Measurements from ENCODE around the gene FIGNL2.

FIGNL2 gene

DNA sequence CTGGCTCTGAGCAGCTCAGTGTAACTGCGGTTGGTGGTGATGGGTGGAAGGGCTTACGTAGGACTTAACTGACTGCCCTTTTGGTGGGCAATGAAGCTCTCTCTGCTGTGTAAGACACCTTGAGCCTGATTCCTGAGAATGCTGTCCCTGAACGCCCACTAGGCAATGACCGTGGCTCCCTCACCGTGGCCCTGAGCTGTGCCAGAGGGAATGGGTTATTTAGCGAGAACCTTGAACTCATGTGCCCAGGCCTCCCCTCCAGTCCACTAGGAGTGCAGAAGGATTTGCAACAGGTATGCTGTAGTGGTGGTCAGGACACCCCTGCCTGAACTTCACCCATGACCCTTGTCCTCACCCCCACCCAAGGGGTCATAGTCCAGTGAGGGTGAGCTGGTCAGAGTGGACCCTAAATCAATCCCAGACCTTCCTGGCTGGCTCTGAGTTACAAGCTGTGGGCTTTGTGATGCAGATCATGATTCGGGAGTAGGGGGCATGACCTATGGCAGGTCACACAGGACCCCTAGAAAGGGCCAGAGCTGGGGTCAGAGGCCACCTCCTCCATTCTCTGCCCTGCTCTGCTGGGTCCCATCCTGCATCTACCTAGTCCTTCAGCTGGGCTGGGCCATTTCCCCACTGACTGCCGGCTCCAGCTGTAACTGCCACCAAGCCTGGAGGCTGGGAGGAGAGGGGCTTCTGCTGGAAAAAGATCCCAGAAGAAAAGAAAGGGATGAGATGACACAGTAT is 24.9 kb upstream of the FIGNL2 start:
- no peak for FAIRE-seq

DNA sequence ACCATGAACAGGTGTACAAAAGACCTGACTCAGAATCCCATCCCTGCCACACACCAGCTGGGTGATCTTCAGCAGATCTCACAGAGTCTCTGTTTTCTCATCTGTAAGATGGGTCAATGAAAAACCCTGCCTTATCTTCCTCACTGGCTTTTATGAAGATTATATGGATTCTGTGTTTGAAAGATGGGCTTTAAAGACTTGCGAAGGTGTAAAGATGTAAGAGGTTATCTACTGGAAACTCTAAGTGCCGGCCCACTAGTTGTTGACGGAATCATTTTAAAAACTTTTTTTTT is 24.1 kb upstream of the FIGNL2 start:
- FAIRE-seq = no peak

DNA sequence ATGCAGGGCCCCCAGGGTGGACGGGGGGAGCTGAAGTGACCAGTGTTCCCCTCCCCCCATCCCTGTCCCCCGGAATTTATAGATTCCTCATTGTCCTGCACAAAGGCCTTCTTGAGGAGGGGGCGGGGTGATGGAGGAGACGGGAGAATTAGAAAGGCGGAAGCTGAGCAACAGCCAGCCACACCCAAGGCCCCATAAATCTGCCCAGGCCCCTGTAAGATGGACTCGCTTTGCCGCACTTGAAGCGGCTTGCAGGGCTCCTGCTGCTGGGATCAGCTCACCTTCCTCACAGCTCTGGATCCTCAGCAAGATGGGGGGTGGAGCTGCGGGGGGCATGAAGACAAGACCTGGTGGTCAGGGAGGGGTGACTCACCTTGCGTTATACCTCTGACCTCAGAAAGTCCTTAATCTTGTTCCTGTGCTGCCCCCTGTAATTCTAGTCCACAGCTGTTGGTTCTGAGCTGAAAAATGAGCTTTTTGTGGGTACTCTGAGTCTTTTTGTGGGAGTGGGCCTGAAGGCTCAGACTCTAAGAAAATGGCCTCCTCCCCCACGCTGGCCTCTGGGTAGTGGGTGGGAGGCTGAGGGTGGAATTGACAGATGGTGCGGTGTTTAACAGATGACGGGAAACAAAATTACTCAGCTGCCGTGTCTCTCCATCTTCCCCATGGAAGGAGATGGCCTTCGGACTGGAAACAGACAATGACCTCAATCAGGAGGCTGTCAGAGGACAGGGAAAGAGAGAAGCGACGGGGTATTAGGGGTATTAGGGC is 23.6 kb upstream of the FIGNL2 start:
- no peak for FAIRE-seq

DNA sequence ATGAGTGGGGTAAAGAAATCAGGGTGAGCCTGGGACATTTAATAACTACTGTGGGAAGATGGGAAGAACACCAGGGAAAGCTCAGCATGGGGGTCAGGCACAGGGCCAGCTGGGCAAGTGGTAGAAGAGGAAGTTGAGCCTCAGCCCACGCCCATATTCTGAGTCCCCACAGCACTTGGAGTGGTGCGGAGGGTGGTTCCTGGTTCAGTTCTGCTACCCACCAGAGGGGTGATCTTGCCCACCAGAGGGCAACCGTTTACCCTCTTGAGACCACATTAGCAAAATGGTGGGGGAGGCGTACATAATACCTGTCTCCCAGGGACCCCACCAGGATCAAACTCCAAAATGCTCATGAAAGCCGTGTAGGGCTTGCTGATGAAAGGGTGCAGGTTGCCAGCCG is 22.6 kb upstream of the FIGNL2 start:
- FAIRE-seq = no peak

DNA sequence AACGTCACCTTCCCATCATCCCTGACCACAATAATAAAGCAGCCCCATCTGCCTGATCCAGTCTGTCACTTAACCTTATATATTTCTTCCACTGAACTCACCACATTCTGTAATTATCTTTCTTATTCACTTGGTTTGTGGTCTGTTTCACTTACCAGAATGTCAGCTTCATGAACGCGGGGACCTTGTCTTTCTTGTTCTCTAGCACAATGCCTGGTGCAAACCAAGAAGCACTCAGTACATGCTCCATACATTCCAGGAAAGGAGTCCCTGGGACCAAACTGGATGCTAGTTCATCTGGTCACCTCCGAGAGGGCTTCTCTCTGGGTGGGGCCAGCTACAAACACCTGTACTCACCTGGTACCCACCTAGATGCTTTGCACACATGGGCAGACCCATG is 22.0 kb upstream of the FIGNL2 start:
- no peak for FAIRE-seq

DNA sequence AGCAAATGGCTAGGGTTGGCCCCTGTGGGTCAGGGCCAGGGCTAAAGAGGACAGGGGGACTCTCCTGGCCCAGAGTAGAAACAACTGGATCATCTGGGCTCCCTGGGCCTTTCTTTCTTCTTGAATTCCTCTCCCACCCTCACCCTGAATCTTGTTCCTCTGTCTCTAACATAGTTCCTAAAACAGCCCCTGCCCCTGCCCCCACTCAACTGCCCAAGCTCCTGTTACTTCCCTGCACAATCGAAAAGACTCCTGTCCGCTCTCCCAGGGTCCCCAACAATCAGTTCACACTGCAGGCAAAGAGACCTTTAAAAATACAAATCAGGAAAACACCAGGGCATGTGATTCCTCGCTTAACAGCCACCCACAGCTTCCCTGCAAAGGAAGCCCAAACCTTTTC is 21.4 kb upstream of the FIGNL2 start:
- peak; percentile 39 for FAIRE-seq

DNA sequence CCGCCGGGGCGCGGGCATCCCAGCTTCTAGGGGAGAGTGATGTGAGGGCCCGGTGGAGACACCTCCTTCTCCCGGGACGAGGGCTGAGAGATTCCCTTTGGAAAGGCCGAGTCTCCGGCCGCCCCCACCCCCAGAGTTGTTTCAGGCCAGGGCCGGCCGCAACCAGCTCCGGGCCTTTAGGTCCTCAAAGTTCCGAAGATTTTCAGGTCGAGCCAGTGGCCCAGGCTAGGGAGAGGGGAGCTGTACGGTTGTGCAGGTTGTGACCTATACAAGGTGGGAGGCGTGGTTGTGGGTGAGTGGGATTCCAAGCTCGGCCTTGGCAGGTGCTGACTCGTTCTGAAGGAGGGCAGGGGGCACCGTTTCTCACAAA is 21.0 kb upstream of the FIGNL2 start:
- no peak for FAIRE-seq

DNA sequence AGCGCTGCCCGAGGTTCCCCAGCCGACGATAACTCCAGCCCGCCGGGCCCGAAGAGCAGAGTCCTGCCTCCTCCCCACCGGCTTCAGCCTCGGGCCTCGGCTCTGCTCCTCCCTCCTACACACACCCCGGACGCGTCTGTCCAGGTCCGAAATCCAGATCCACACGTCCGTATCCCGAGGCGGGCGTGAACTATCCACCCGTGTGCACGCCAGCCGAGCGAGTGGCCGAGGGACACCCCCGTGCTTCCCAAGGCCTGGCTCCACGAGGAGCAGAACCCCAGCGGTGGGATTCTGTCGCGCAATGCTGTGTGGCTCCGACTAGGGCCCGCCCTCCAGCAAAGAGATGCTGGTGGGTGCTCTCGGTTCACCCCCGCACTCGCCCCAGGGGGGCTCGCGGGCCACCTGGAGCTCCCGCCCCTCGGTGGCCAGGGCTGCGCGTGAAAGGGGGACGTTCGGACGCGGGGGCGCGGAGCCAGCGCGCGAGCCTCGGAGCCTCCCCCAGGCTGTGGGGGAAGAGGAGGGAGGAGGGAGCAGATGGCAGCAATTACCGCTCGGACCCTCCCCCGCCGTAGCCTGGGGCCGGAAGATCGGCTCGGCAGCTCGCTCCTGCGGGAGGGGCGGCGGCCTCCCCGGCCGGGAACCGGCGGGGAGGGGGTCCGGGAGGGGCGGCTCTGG is 20.4 kb upstream of the FIGNL2 start:
- no peak for FAIRE-seq

DNA sequence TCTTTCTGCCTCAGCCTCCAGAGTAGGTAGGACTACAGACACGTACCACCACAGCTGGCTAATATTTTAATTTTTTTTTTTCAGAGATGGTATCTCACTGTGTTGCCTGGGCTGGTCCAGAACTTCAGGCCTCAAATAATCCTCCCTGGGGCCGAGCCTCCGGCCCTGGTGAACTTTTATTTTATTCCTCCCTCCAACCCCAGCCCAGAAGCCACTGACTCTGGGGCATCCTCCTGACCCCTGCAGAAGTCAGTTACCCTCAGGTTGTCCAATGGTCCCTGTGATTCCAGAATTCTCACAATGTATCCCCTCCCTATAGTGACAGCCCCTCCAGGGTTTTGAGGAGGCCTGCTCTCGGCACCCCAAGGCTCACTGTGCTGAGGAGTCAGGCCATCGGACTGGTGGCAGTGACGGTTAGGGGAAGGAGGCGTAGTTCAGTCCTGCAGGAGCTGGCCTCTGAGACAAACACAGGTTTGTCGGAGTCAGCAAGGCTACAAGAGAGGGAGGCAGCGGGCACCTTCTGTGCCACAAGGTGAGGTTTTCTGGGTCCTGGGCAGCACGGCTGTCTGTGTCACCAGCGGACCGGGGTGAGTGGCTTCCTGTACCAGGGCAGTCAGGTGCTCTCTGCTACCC is 19.4 kb upstream of the FIGNL2 start:
- no peak for FAIRE-seq

DNA sequence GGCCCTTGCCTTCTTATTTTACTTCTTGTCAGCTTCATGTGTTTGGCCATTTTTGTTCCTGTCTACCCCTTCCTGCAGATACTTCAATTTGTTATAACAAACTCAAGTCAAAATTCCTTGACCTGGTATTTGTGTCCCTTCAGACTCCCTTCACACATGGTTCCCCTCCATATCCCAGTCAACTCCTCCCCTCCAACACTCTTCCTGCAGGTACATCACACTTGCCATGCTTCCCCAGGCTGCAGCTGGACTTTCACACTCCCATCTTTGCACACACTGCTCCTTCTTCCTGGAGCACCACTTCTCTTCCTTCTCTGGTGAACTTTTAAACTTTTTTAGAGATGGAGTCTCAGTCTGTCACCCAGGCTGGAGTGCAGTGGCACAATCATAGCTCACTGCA is 18.9 kb upstream of the FIGNL2 start:
- FAIRE-seq = no peak

DNA sequence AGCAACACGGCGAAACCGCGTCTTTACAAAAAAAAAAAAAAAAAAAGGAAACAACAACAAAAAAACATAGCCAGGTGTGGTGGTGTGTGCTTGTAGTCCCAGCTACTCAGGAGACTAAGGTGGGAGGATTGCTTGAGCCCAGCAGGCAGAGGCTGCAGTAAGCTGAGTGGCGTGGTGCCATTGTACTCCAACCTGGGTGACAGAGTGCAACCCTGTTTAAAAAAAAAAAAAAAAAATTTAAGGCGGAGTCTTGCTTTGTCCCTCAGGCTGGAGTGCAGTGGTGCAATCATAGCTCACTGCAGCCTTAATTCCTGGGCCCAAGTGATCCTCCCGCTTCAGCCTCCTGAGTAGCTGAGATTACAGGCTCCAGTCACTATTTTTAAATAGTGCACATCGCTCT is 18.2 kb upstream of the FIGNL2 start:
- peak; percentile 52 for FAIRE-seq

DNA sequence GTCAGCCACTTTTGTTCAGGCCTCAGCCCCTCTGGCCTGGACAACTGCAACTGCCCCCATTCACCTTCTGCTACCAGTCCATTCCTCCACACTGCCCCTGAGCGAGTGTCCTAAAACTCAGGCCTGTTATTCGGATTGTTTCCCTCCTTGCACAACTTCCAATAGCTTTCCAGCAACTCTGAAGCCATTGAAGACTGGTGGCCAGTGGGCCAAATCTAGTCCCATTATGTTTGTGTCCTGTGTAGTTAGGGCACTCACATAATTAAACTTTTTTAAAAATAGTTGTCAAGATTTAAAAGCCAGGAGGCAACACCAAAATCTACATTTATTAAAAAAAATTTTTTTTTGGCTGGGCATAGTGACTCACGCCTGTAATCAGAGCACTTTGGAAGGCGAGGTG is 17.8 kb upstream of the FIGNL2 start:
- no peak for FAIRE-seq

DNA sequence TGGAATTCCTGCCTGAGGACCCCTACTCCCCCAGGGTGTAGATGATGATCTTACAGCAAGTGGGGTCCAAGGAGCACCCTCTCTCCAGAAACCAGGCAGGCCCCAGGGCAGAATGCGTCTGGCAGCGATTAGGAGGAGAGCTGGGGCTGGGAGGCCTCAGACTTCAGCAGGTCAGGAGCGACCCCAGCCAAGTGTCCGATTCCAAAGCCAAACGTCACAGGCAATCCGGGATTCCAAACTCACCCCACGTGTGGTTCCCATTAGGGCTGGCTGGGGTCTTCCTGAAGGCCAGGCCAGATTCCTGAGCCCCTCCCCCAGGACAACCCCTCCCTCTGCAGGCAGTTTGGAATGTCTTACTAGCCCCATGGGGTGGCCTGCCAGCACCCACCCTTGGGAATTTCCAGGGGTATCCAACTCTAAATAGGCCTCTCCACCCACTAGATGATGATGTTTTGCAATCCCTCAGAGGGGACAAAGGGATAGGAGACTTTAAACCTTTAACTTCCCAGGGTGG is 17.3 kb upstream of the FIGNL2 start:
- peak; percentile 66 for FAIRE-seq

DNA sequence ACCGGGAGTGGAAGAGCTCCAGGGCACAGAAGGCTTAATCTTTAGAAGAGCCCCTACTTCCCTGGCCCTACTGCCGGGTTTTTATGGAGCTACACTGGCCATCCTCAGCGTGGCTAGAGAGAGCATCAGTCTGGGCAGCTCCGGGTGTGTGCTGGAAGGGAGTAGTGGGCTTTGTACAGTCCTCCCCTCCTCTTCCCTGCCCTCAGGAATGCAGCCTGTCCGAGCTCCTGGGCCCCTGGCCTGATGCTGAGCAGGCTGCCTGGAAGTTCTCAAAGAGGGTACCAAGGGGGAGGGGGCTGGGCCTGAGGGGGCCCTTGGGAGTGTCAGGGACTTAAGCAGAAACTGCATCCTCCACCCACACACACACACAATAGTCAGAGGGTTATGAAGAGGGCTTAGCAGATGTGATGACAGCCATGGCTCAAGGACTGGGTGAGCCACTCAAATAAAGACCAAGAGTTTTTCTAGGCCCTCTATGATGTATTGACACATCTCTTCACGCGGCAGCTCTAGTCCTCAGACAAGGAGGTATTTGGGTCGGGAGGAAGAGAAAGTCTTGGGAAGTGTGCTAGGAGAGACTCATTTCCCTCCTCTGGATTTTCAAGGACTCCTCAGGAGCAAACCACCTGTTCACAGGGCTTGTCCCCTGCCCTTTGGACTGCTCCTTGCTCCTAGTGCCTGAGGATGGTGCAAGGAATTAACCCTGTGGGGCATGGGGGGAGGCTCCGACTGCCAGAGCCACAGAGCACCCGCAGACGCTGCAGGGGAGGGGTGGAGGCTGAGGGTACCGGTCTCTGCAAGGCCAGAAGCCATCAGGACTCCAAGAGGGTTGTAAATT is 16.5 kb upstream of the FIGNL2 start:
- FAIRE-seq = peak; percentile 88

DNA sequence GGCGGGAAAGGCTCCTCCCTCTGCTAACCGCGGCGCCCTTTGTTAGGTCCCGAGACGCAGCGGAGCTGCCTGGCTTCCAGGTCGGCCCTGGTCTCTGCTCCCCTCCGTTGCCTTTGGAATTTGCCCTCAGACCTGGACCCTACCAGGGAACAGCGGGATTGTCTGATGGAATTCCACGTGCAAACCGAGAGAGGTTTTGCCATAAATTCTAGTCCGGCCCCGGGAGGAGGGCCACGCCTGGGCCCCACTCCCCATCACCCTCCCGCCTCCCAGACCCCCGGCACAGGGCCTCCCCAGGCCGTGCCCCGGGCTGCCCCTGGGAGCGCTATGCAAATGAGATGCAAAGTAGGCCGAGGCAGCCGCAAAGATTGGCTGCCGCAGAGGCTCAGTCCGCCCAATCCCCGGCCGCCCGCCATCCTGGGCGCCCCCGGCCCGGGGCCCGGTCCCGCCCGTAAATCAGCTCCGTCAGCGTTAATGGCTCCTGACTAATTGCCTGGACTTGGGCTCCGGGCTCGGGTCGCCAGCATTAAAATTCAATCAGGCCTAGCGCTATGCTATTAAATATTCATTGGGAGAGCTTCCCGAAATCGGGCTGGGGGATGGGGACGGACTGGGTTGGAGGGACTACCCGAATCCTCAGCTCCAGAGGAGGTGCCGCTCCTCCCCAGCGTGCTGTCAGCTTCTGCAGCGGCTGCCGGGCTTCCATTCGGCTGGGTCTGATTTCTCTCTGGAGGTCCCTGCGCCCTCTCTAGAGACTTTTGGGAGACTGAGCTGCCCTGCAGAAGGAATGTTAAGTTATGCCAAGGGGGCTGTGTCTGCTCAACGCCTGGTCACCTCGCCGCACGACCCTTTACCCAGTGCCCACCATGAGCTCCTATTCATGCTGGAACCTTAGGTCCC is 15.7 kb upstream of the FIGNL2 start:
- FAIRE-seq = peak; percentile 97

DNA sequence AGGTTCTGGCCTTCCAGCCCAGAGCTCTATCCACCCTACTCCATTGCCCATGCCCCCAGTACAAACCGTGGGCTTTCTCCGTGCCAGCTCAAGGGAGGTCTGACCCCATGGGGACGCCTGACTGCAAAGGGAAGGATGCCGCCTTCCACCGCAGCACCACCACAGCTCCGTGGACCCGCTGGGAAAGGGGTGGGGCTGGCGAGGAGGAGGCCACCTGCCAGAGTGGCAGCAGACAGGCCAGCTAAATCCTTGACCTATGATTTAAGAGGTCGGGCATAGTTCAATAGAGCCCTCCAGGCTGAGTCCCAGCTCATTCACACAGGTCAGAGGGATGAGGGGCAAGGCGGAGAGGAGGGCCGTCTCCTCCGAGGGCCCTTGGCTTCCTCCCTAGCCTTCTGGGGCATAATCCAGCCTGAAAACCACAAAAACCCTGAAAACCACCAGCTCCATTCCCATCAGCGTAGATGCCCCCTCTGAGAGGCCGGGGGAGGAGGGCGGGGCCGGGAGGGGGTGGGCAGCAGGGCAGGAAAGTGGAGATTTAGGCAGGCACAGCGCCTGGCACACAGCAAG is 14.9 kb upstream of the FIGNL2 start:
- FAIRE-seq = peak; percentile 51

DNA sequence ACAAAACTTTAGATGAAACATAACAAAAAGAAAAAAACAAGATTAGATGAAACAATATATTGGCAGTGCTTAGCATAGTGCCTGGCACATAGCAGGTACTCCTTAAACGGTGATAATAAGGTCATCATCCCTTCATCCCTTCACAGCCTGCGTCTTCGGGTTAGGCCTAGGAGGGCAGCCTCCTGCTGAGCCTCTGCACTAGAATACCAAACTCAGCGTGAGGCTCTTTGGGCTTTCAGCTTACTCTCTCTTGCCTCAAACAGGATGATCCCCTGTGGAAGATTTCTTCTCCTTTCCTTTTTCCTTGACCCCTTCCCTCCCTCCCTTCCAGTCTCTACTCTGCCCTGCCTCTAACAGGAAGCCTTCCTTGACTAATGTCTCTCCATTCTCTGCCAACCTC is 14.4 kb upstream of the FIGNL2 start:
- FAIRE-seq = no peak

DNA sequence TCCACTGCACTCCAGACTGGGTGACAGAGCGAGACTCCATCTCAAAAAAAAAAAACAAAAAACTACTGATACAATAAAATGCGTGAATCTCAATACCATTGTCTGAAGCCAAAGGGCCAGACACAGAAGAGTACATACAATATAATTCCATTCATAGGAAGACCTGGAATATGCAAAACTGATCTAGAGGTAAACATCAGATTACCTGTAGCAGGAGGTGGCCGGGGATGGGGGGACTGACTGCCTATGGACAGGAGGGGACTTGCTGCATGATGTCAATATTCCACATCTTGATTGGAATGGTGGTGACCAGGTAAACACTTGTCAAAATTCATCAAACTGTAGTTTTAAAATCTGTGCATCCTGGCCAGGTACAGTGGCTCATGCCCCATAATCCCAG is 12.5 kb upstream of the FIGNL2 start:
- FAIRE-seq = no peak

DNA sequence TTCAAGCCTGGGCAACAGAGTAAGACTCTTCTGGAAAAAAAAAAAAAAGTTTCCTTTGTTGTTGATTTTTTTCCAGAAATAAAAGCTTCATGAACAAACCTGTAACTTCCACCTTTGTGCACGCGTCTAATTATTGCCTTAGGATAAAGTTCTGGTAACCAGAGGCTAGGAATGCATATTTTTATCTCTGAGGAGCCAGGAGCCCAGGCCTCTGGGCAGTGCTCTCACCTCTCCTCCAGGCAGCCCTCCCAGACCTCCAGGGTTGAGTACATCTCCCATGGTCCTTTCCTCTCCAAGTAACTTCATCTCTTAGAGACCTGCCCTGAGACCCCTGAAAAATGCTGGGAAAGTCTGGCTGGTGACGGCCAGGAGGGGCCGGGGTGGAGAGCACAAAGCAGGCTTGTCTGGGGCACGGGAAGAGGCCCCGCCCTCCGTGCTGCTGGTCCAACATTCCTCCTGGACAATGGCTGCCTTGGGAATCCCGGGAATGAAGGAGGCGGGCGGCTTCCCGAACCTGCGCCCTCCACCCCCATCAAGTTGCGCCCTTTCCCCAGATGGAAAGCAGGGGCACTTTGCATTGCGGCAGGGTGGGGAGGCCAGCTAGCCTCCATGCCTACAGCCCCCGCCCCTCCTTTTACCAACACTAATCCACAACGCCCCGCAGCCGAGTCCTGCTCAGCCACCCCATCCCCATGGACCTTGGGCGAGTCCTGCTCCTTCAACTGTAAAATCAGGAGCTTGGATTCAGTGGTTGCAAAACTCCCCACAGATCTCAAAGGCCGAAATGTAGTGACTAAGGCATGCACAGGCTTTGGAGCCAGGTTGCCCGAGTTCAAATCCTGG is 7.3 kb upstream of the FIGNL2 start:
- peak; percentile 94 for FAIRE-seq
